Articular chondrocyte of knee joint (primary cell): ENCODE data around the gene NOMO2. TPM values are rescaled to one million over a fixed set of nuclear protein-coding genes. Genes with fewer than 3 reads are reported as not detected.

Experiments
- small RNA-seq: library from RNA; depleted of rRNA; stranded (forward); fragments of <200 nt; gene quantifications from one replicate; pipeline ENCODE3, GENCODE V24; 2012
- total RNA-seq: library from RNA; depleted of rRNA; stranded (reverse); fragments of >200 nt; gene quantifications from 2 replicates; pipeline ENCODE4 v1.2.3, GENCODE V29; 2012

NOMO2 gene
- 114 and 133 TPM in 2 replicates for total RNA-seq

GRCh38 chr16:18561727-18562314, at the start of gene NOMO2:
Gene NOMO2, minus strand, starts transcription at chr16:18562097. Its CDS starts 57 bp downstream, at chr16:18562040.

Small RNAs within 50 kb of the gene (small RNA-seq; reads per million reads assigned to genes)
- gene MIR3179-3 = not detected
- gene MIR3179-4 = not detected
- gene MIR3180-3 = not detected
- gene MIR3670-3 = not detected
- gene MIR3670-4 = not detected
- gene MIR6770-3 = not detected
- not detected for gene RF00019

Other genes starting within 250 kb of the NOMO2 start
- 0.65 TPM in 1 of 2 replicates, not detected in the other for gene NPIPA8, start 225.4 kb downstream of the NOMO2 start, total RNA-seq
- gene RPS15A, start 228.2 kb upstream of the NOMO2 start, total RNA-seq = 1,477 and 1,730 TPM in 2 replicates
- 195 and 261 TPM in 2 replicates for gene ARL6IP1, start 239.5 kb upstream of the NOMO2 start, total RNA-seq